Tibial nerve (tissue), 4 donors: Measurements from ENCODE around the gene CD200. TPM values are rescaled to one million over a fixed set of nuclear protein-coding genes. Genes with fewer than 3 reads are reported as not detected.

Source experiments
- DNase-seq, 2 donors: peaks; one replicate each; pipeline ENCODE4 v3.0.0-alpha.2; 2019; ENCODE audit warnings: low spot score in 2 of 2
- H3K27ac ChIP-seq, 4 donors: fragments of 200-600 bp; sonication (generic) in 3 of 4; one replicate each; pipeline ENCODE4 v1.5.1; 2017 to 2019; ENCODE audit warnings: mild to moderate bottlenecking in 1 of 4
- H3K27me3 ChIP-seq, 2 donors: fragments of 200-600 bp; sonication (generic) in 1 of 2; one replicate each; pipeline versions ENCODE4 v1.5.1 to v1.6.0; 2017 to 2019
- H3K36me3 ChIP-seq, 3 donors: fragments of 200-600 bp; sonication (generic); one replicate each; pipeline ENCODE4 v1.5.1; 2018 to 2019
- H3K4me1 ChIP-seq, 4 donors: fragments of 200-600 bp; sonication (generic) in 3 of 4; one replicate each; pipeline ENCODE4 v1.5.1; 2017 to 2019
- H3K4me3 ChIP-seq, 4 donors: fragments of 200-600 bp; sonication (generic) in 3 of 4; one replicate each; pipeline ENCODE4 v1.5.1; 2017 to 2019; ENCODE audit warnings: mild to moderate bottlenecking in 1 of 4, moderate library complexity in 1 of 4
- H3K9me3 ChIP-seq, 4 donors: fragments of 200-600 bp; sonication (generic) in 3 of 4; one replicate each; pipeline ENCODE4 v1.5.1; 2017 to 2019
- CTCF ChIP-seq, 5 experiments: fragments of 200-600 bp in 3 of 5; fragments of 450-650 bp in 2 of 5; sonication (generic) in 3 of 5; IDR thresholded peaks; one replicate each; pipeline ENCODE4 v1.5.1; 2016 to 2019; ENCODE audit warnings: antibody characterized with exemption in 5 of 5, mild to moderate bottlenecking in 3 of 5, moderate library complexity in 2 of 5
- EP300 ChIP-seq, 2 donors: sonication (generic); formaldehyde crosslinking; IDR thresholded peaks; one replicate each; pipeline ENCODE4 v1.6.1; 2017; ENCODE audit warnings: antibody characterized with exemption in 2 of 2, mild to moderate bottlenecking in 1 of 2
- POLR2A ChIP-seq, 2 donors: fragments of 450-650 bp; IDR thresholded peaks; one replicate each; pipeline ENCODE4 v1.6.1; 2017; ENCODE audit warnings: antibody characterized with exemption in 2 of 2, mild to moderate bottlenecking in 2 of 2, moderate library complexity in 2 of 2
- WGBS, 2 donors: methylation state at CpG; one replicate each; pipeline ENCODE4 v1.1.5; 2018; 5-methylcytosine and 5-hydroxymethylcytosine counted together
- total RNA-seq, 4 donors: library from RNA; depleted of rRNA; stranded (reverse); fragments of >200 nt; gene quantifications; one replicate each; pipeline ENCODE4 v1.1.0, GENCODE V29; 2016

The CD200 gene
- total RNA-seq, 4 donors from 2014 or later: 4.5 to 12.6 (median 8.7) TPM

GRCh38 chr3:112390783-112391641, 58.1 kb downstream of the CD200 start:
- WGBS, 2 donors: 8% methylated on average over 4 of the region's 4 CpGs
- Histone ChIP-seq H3K27ac (peak overlapping the region; percentile 60 to 94 (median 80)), H3K4me1 (peaks cover 0 to 50% (median 16%) of the 10 kb centered on the region in 4 donors), H3K9me3 (no peaks in the 10 kb centered on the region), H3K27me3 (no peaks in the 10 kb centered on the region), H3K4me3 (no peak overlapping the region), H3K36me3 (no peaks in the 10 kb centered on the region)
- TF ChIP-seq EP300 (IDR thresholded peaks at IDR 0.05) (peak in 1 of 2 donors; percentile 6), POLR2A (IDR thresholded peaks at IDR 0.05) (no peak), CTCF (IDR thresholded peaks at IDR 0.05) (no peak)
- DNase-seq: no peak

GRCh38 chr3:112391648-112392047, 58.7 kb downstream of the CD200 start:
- H3K27ac ChIP-seq: peak overlapping the region; percentile 60 to 94 (median 80)
- DNase-seq: no peak

GRCh38 chr3:112392393-112393359, 59.7 kb downstream of the CD200 start:
- no peak overlapping the region for H3K4me3 ChIP-seq
- H3K4me1 ChIP-seq: peaks cover 0 to 50% (median 16%) of the 10 kb centered on the region in 4 donors
- H3K36me3 ChIP-seq: no peaks in the 10 kb centered on the region
- TF ChIP-seq POLR2A (IDR thresholded peaks at IDR 0.05) (no peak), CTCF (IDR thresholded peaks at IDR 0.05) (no peak), EP300 (IDR thresholded peaks at IDR 0.05) (no peak)
- no peaks in the 10 kb centered on the region for H3K9me3 ChIP-seq
- DNase-seq: no peak
- no peaks in the 10 kb centered on the region for H3K27me3 ChIP-seq
- WGBS, 2 donors: 74 to 77% methylated on average over 6 of the region's 6 CpGs
- H3K27ac ChIP-seq: peak overlapping the region in 3 of 4 donors; percentile 38 to 94 (median 89)

More at GRCh38 chr3:112391648-112392047, 58.7 kb downstream of the CD200 start:
- Histone ChIP-seq H3K4me3 (no peak overlapping the region), H3K27me3 (no peaks in the 10 kb centered on the region), H3K9me3 (no peaks in the 10 kb centered on the region), H3K36me3 (no peaks in the 10 kb centered on the region), H3K4me1 (peaks cover 0 to 50% (median 16%) of the 10 kb centered on the region in 4 donors)
- WGBS, 2 donors: 40 to 51% methylated on average over 3 of the region's 3 CpGs
- TF ChIP-seq CTCF (IDR thresholded peaks at IDR 0.05): no peak
- TF ChIP-seq EP300 (IDR thresholded peaks at IDR 0.05): no peak
- TF ChIP-seq POLR2A (IDR thresholded peaks at IDR 0.05): no peak

GRCh38 chr3:112393360-112393728, 60.4 kb downstream of the CD200 start:
- H3K4me3 ChIP-seq: no peak overlapping the region
- DNase-seq: no peak
- TF ChIP-seq EP300 (IDR thresholded peaks at IDR 0.05): no peak
- no peak for TF ChIP-seq POLR2A (IDR thresholded peaks at IDR 0.05)
- no peak for TF ChIP-seq CTCF (IDR thresholded peaks at IDR 0.05)
- H3K27me3 ChIP-seq: no peaks in the 10 kb centered on the region
- 60 to 62% methylated on average over 3 of the region's 3 CpGs for WGBS, 2 donors
- H3K9me3 ChIP-seq: no peaks in the 10 kb centered on the region
- no peaks in the 10 kb centered on the region for H3K36me3 ChIP-seq
- H3K4me1 ChIP-seq: peaks cover 0 to 50% (median 16%) of the 10 kb centered on the region in 4 donors
- peak overlapping the region in 2 of 4 donors; percentile 31 to 94 for H3K27ac ChIP-seq
